HG02973 (cell line): ENCODE results near the gene ZNF12.

Experiments used
- ATAC-seq: cut with Tn5 transposase; IDR thresholded peaks from one replicate; pipeline ENCODE4 v1.9.1; 2021; ENCODE audit warnings: moderate library complexity; ENCODE audit not compliant: unreplicated experiment

Gene ZNF12

DNA sequence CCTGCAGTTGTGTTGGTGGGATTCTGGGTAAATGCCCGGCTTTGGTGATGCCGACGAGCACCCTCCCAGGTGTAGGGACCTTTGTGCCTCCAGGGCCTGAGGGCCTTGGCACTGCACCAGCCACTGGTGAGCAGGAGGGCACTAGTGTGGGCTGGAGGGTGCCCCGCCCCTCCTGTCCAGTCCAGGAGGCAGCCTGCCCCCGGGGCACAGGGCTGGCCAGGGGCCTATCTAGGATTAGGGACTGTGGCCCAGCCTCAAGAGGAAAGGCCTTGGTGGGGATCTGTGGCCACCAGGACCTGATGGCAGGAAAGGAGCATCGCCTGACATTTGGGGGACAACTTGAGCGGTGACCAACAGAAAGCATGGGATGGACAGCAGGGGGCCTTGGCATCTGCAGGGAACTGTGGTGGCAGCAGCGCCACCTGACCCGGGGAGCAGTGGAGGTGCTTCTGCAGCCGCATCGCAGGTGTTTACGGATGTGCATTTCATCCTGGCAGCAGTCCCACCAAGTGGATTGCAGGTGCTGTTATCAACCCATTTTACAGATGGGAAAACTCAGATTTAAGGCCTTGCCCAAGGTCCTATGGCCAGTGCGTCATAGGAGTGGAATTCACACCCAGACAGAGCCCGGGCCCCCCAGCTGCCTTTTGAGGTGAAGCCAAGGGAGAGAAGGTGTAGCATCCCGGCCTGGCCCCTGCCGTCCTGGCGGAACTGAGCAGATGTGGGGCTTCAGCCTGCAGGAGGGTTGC, 58.5 kb downstream of the ZNF12 start:
- ATAC-seq, result no peak

DNA sequence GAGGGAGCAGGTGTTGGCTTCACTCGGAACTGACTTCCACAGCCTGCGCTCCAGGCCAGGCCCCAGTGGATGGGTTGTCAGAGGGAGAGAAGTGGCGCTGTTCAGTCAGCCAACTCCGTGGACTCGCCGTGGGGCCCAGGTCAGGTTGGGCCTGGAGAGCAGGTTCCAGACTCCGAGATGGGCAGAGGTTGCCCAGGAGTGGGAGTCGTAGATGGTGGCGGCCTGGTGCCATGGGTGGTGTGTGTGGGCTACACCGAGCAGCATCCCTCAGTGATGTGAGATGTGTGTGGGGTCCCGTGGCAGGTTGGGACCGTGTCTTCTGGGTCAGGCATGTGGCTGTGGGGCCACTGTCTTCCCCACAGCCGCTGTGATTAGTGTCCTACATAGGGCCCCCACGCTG, 59.2 kb downstream of the ZNF12 start:
- no peak for ATAC-seq

DNA sequence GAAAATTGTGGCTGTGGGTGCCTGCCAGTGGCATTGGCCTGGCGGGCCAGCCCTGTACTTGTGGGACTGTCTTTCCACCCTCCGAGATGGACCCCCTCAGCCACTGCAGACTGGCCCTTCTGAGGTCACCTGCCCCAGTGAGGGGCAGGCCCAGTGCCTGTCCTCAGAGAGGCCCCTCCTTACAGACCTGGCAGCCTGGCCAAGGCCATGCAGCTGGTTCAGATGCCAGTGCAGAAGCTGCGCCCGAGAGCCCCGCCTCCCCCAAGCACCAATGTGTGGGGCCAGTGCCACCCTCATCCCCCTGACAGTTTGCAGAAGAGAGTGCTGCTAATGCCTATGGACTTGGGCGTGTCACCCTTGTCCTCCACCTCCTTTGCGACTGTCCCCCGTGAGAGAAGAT, 59.7 kb downstream of the ZNF12 start:
- no peak for ATAC-seq

DNA sequence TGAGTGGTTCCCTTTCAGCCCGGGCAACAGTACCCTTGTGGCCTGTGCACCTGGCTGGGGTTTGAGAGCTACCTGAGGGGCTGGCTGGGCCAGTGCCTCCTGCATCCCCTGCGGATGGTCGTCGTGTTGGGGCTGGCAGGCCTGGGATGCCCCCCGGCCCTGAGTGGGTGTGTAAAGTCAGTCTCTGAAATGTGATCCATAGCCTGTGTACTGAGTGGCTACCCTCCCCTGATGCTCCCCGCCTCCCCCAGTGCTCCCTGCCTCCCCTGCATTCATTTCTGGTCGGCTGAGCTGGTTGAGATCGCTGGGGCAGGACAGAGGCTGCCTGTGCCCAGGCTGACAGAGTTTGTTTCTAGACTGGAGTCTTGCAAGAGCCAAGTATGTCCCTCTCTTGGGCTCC, 60.3 kb downstream of the ZNF12 start:
- no peak for ATAC-seq

DNA sequence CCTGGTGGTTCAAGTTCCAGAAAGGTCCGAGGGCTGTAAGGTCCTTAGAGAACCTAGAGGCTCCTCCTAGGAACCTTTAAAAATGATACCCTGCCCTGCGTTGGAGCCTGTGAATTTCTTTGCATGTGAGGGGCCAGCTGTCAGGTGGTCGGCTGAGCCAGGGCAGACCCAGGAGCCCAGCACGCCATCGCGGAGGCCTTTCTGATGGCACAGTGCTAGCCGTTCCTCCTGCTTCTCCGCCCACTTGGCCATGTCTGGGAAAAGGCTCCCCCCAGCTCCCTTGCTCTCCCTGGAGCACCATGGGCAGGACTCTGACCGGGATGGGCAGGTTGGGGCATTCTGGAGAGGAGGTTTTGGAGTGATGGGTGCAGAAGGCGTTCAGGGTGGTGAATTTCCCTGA, 62.0 kb downstream of the ZNF12 start:
- no peak for ATAC-seq

DNA sequence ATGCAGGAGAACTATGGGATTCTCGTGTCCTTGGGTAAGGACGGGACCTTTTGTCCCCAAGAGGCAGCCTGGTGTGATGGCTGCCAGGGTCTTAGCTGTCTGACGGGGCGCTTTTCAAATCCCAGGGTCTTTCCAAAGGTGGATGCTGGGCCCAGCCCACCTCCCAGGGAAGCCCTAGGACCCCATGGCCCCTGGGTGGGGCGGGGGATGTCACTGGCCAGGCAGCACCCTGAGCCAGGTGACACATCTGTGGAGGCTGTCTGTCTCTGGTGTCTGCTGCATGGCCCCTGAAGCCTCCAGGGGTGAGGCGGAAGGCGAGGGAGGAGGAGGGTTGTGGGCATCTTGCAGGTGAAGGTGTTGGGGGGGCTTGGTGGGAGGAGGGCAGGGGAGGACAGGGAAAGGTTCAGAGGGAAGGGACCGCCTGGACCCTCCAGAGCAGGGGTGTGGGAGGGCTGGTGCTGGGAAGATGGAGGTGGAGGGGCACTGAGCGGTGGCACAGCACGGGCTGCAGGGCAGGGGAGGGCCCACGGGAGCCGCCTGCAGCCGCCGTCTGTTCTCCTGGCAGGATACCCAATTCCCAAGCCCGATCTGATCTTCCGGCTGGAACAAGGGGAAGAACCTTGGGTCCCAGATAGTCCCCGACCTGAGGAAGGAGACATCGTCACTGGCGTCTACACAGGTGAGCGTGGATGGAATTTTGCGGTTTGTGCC, 62.7 kb downstream of the ZNF12 start:
- no peak for ATAC-seq

DNA sequence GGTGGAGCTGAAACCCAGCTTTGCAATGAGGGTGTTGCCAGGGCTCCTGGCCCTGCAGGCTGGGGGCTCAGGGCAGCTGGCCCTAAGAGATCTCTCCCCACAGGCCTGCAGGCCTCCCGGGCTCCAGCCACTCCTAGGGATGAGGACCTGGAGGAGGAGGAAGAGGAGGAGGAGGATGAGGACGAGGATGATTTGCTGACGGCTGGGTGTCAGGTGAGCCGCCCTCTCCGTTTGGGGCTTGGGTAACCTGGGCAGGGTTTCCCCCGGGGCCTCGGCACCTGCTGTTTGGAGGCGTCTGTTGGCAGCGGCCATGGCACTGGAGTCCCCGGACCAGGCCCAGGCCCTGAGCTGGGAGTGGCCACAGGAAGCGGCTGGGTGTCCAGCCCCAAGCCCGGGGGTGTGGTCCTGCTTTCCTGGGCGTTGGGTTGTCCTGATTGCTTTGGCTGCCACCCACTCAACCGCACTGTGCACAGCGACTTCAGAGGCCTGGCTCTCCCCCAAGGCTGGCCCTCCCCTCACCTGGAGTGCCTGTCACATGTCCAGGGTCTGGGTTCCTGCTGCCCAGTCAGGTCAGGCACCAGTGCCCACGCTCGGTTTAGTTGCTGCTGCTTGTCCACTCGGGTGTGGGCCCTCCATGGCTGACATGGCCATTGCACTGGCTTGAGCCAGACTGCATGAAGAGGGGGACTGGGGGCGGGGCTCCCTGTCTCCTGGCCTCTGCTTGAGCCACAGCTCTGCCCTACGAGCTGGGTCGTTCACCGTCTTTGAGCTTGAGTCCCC, 63.7 kb downstream of the ZNF12 start:
- ATAC-seq, result no peak

DNA sequence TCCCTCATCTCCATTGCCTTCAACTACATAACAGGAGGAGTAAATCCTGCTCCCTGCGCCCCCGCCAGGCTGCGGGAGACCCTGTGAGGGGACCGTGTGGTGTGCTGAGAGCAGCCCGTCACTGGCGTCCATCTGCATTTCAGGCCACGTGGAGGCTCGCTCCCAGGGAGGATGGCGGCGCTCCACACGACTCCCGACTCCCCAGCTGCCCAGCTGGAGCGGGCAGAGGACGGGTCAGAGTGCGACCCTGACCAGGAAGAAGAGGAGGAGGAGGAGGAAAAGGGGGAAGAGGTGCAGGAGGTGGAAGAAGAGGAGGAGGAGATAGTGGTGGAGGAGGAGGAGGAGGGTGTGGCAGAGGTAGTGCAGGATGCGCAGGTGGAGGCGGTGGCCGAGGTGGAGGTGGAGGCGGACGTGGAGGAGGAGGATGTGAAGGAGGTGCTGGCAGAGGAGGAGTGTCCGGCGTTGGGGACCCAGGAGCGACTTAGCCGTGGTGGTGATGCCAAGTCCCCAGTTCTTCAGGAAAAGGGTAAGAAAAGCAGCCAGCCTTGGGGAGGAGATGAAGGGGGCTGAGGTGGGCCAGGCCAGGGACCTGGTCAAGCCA, 64.4 kb downstream of the ZNF12 start:
- no peak for ATAC-seq

DNA sequence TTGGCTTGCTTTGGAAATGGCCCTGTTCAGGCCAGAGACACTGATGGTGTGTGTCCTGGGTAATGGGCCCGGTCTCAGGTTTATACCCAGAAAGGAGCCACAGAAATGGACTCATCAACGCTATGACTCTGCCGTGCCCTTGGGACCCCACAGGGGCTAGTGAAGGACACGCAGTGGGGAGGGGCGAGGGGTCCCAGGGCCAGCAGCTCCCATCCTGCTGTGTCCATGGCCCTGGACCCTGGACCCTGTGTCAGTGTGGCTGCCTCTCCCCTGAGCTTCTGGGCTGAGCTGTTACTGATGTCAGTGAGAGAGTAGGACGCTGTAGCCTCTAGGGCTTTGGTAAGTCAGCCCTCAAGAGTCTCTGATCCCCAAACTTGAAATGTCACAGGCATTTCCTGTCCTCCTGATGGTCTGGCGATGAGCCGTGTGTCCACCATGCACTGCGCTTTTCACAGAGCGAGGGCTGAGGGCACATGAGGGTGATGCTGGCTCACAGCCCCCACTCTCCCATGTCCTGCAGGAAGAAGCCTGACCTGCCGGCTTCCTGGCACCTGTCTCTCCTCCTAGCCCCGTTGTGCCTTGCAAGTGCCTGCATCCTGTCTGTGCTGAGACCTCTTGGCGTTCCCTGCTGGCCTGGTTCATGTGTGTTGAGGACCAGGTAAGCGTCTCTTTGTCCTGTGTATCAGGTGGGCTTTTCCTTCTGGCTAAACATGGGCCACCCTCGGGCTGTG, 65.3 kb downstream of the ZNF12 start:
- no peak for ATAC-seq

DNA sequence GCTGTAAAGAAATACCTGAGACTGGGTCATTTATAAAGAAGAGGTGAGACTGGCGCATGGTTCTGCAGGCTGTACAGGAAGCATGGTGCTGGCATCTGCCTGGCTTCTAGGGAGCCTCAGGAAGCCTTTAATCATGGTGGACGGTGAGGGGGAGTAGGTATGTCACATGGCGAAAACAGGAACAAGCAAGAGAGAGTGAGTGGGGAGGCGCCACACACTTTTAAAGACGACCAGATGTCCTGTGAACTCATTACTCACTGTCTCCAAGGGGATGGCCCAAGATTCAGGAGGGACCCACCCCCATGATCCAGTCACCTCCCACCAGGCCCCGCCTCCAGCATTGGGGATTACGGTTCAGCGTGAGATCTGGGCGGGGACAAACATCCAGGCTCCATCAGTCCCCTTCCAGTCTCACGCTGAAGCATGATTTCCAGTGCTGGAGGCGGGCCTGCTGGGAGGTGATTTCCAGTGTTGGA, 66.5 kb downstream of the ZNF12 start:
- ATAC-seq, result no peak

DNA sequence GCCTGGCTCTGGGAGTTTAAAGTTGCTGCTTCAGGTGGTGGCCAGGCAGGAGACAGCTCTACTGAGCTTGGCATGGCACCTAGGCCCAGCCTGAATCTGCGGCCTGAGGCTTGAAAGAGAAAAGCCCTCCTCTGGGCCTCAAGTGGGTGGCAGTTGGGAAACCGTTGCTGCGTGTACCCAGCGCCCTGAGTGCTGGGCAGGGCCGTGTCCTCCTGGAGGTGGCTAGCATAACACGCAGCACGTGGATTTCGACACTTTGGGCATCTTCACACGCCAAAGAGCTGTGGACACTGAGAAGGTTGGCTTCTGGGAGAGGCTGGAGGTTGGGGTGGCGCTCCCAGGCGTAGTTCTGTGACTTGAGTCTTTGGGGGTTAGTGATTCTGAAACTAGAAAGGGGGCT, 67.1 kb downstream of the ZNF12 start:
- no peak for ATAC-seq

DNA sequence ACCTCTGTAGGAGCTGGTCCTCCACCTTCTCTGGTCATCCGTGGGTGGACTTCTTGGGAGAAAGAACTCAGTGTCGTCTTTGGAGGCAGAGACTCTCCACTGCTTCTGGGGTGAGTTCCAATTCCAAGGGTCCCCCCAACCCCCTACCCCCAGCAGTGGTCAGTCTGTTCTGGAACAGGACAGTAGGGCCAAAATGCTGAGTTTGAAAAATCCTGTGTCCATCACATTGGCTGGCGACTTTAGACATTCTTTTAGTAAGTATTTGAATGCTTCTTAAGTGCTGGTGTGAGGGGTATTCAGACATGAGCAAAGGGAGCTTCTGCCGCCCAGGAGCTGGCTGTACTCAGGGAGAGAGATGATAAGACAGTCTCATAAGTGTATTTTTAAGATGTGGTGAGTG, 67.7 kb downstream of the ZNF12 start:
- no peak for ATAC-seq
